Raji (cell line): ENCODE measurements around the gene TPGS1.

Experiments used
- POLR2A ChIP-seq: IDR thresholded peaks from 2 replicates; pipeline ENCODE4 v1.6.1; 2011; ENCODE audit warnings: low read depth, low read length, control low read depth; ENCODE audit not compliant: insufficient read depth

Gene TPGS1

GRCh38 chr19:548886-549830 is 41.9 kb downstream of the TPGS1 start:
- TF ChIP-seq POLR2A = no peak

- no peak for TF ChIP-seq POLR2A
Measured at GRCh38 chr19:554817-555216, 47.5 kb downstream of the TPGS1 start.

GRCh38 chr19:555474-555808 is 48.1 kb downstream of the TPGS1 start:
- no peak for TF ChIP-seq POLR2A

GRCh38 chr19:556611-557382 is 49.5 kb downstream of the TPGS1 start:
- no peak for TF ChIP-seq POLR2A

GRCh38 chr19:558770-559439 is 51.6 kb downstream of the TPGS1 start:
- TF ChIP-seq POLR2A = no peak

GRCh38 chr19:560121-560520 is 52.8 kb downstream of the TPGS1 start:
- no peak for TF ChIP-seq POLR2A

GRCh38 chr19:566403-566802 is 59.1 kb downstream of the TPGS1 start:
- no peak for TF ChIP-seq POLR2A

GRCh38 chr19:566844-567243 is 59.5 kb downstream of the TPGS1 start:
- no peak for TF ChIP-seq POLR2A

GRCh38 chr19:567296-567900 is 60.1 kb downstream of the TPGS1 start:
- TF ChIP-seq POLR2A = no peak
